Activated CD4-positive, alpha-beta T cell treated with anti-CD3 and anti-CD28 coated beads, Interleukin-2, amount 50 U/mL, for 1 hour (primary cell): Measurements from ENCODE around the gene UXS1.

Experiments
- DNase-seq: peaks from one replicate; pipeline ENCODE4 v3.0.0-alpha.2; 2020

UXS1 gene

GRCh38 chr2:106187273-106187891, 6.7 kb downstream of the UXS1 start:
- DNase-seq = no peak

GRCh38 chr2:106185475-106186184, 8.5 kb downstream of the UXS1 start:
- DNase-seq = no peak

GRCh38 chr2:106184857-106185256, 9.2 kb downstream of the UXS1 start:
- DNase-seq = no peak

- DNase-seq = no peak
Observed at GRCh38 chr2:106184394-106184793, 9.7 kb downstream of the UXS1 start.

- DNase-seq = no peak
Observed at GRCh38 chr2:106183101-106183696, 10.9 kb downstream of the UXS1 start.

GRCh38 chr2:106181064-106181463, 13.0 kb downstream of the UXS1 start:
- no peak for DNase-seq

- no peak for DNase-seq
Observed at GRCh38 chr2:106180602-106181001, 13.5 kb downstream of the UXS1 start.

- DNase-seq = no peak
Observed at GRCh38 chr2:106178716-106179115, 15.4 kb downstream of the UXS1 start.

GRCh38 chr2:106177581-106177980, 16.5 kb downstream of the UXS1 start:
- no peak for DNase-seq

GRCh38 chr2:106176446-106177099, 17.5 kb downstream of the UXS1 start:
- no peak for DNase-seq

- no peak for DNase-seq
Observed at GRCh38 chr2:106175086-106175850, 18.8 kb downstream of the UXS1 start.

GRCh38 chr2:106174056-106174455, 20.0 kb downstream of the UXS1 start:
- DNase-seq = no peak

- DNase-seq = no peak
Observed at GRCh38 chr2:106172649-106173048, 21.5 kb downstream of the UXS1 start.

GRCh38 chr2:106168657-106169056, 25.4 kb downstream of the UXS1 start:
- DNase-seq = no peak

- no peak for DNase-seq
Observed at GRCh38 chr2:106167067-106167466, 27.0 kb downstream of the UXS1 start.

- DNase-seq = no peak
Observed at GRCh38 chr2:106165561-106165960, 28.5 kb downstream of the UXS1 start.

GRCh38 chr2:106165029-106165428, 29.1 kb downstream of the UXS1 start:
- DNase-seq = no peak

GRCh38 chr2:106163948-106164545, 30.1 kb downstream of the UXS1 start:
- no peak for DNase-seq

- no peak for DNase-seq
Observed at GRCh38 chr2:106161938-106162820, 31.9 kb downstream of the UXS1 start.

GRCh38 chr2:106161341-106161740, 32.8 kb downstream of the UXS1 start:
- DNase-seq = no peak

GRCh38 chr2:106160786-106161261, 33.3 kb downstream of the UXS1 start:
- peak; percentile 41 for DNase-seq
